Thoracic aorta (tissue), 2 donors: ENCODE results near the gene TTLL11. TPM values are rescaled to one million over a fixed set of nuclear protein-coding genes. Genes with fewer than 3 reads are reported as not detected.
"Not testable (repeated sequence)": the region's sequence is repeated elsewhere in the genome, so short reads cannot be mapped to it uniquely, and the experiment has no call there.

Experiments
- ATAC-seq: fragments of 150-250 bp; one replicate; pipeline ENCODE4 v1.8.0; 2017; ENCODE audit warnings: low read depth; ENCODE audit not compliant: insufficient number of reproducible peaks, low FRiP score
- DNase-seq: peaks from one replicate; pipeline ENCODE4 v3.0.0-alpha.2; 2020; ENCODE audit warnings: low spot score
- H3K27ac ChIP-seq, 2 donors: fragments of 200-600 bp; sonication (generic); 1 replicate in 1 of 2; 2 replicates in 1 of 2; pipeline ENCODE4 v1.5.1; 2016; ENCODE audit warnings: mild to moderate bottlenecking in 2 of 2, moderate library complexity in 2 of 2
- H3K27me3 ChIP-seq: fragments of 200-600 bp; sonication (generic); replicated peaks from 2 replicates; pipeline ENCODE4 v1.6.0; 2016; ENCODE audit warnings: mild to moderate bottlenecking; ENCODE audit not compliant: insufficient read depth
- H3K36me3 ChIP-seq: fragments of 200-600 bp; sonication (generic); one replicate; pipeline ENCODE4 v1.5.1; 2016
- H3K4me1 ChIP-seq, 2 donors: fragments of 200-600 bp; sonication (generic); 1 replicate in 1 of 2; 2 replicates in 1 of 2; pipeline versions ENCODE4 v1.5.1 to v1.6.0; 2016; ENCODE audit warnings: low read depth in 2 of 2, mild to moderate bottlenecking in 1 of 2; ENCODE audit not compliant: control insufficient read depth in 1 of 2
- H3K4me3 ChIP-seq: fragments of 200-600 bp; sonication (generic); 2 replicates; pipeline ENCODE4 v1.5.1; 2016; ENCODE audit warnings: mild to moderate bottlenecking
- H3K9me3 ChIP-seq: fragments of 200-600 bp; sonication (generic); 2 replicates; pipeline ENCODE4 v1.5.1; 2016
- total RNA-seq, 2 donors: library from RNA; depleted of rRNA; stranded (reverse); fragments of >200 nt; gene quantifications; one replicate each; pipeline versions ENCODE4 v1.1.0 to v1.2.3, GENCODE V29; 2016
- TF ChIP-seq, protein P1 (sequence below): fragments of 200-600 bp; sonication (generic); IDR thresholded peaks from one replicate; pipeline ENCODE4 v1.5.1; 2019; ENCODE audit warnings: antibody characterized with exemption

Gene TTLL11
- total RNA-seq, 2 donors from 2014 or later = 25.7 to 31.2 TPM

DNA sequence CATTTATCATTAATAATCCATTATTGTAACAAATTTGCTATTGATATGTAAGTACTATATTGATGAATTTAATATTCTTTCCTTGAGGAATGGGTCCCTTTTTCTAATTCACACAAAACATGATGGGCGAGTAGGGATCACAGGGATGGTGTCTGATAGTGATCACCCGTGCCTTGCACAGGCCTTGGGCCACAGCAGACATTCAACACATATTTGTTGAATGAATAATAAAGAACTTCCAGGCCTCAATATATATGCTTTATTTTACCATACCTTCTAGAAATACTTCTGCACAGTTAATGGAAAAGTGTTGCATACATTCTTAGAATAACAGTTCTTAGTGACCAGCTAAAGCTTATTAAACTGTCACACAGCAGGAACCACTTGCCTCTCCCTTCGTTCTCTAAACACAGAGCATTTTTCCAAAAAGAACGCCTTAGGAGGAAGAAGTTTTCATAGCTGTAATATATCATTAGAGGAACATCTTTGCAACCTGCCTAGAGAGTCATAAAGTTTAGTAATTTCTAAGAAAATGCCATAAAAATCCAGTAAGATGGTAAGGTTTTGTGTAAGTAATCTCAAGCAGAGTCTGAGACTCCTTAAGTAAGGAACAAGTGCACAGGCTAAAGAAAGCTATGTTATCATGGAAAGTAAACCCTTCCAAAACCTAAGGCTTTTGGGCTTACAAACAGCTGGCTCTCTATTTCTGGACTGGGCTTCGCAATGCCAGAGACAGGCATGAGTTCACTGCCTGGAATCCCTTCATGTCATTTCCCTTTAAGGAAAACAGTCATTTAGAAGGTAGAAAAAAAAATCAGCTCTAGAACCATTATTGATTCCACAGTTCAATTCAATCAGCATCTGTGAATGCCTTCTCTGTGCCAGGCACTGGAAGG is 17.7 kb downstream of the TTLL11 start:
- no peaks in the 10 kb centered on the region for H3K36me3 ChIP-seq
- TF ChIP-seq, protein P1, sequence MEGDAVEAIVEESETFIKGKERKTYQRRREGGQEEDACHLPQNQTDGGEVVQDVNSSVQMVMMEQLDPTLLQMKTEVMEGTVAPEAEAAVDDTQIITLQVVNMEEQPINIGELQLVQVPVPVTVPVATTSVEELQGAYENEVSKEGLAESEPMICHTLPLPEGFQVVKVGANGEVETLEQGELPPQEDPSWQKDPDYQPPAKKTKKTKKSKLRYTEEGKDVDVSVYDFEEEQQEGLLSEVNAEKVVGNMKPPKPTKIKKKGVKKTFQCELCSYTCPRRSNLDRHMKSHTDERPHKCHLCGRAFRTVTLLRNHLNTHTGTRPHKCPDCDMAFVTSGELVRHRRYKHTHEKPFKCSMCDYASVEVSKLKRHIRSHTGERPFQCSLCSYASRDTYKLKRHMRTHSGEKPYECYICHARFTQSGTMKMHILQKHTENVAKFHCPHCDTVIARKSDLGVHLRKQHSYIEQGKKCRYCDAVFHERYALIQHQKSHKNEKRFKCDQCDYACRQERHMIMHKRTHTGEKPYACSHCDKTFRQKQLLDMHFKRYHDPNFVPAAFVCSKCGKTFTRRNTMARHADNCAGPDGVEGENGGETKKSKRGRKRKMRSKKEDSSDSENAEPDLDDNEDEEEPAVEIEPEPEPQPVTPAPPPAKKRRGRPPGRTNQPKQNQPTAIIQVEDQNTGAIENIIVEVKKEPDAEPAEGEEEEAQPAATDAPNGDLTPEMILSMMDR = no peak
- ATAC-seq = peak; percentile 75
- H3K9me3 ChIP-seq = peaks cover 7% of the 10 kb centered on the region
- peaks cover 12 to 79% of the 10 kb centered on the region in 2 donors for H3K4me1 ChIP-seq
- no peaks in the 10 kb centered on the region for H3K27me3 ChIP-seq
- H3K27ac ChIP-seq = peak overlapping the region; percentile 85 to 92
- peak overlapping the region; percentile 52 for H3K4me3 ChIP-seq
- no peak for DNase-seq

DNA sequence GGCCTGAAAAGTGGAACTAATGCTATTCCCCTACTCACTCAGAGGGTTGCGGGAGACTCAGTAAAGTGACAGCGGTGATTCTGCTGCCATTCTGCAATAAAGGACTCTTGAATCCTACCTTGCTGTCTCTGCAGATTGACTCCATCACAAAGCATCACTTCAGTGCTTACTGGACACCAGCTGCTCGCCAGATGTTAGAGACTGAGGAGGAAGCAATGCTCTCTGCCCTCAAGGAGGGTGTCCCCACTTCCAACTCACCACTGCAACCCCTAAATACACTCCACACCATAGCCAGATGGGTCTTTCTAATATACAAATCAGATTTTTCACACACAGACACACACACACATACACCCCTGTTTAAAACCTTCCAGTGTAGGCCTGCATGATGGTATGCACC is 21.4 kb downstream of the TTLL11 start:
- Histone ChIP-seq H3K4me1 (peaks cover 4 to 66% of the 10 kb centered on the region in 2 donors), H3K36me3 (no peaks in the 10 kb centered on the region), H3K27ac (peak overlapping the region in 1 of 2 donors; percentile 92), H3K4me3 (no peak overlapping the region), H3K9me3 (no peaks in the 10 kb centered on the region), H3K27me3 (no peaks in the 10 kb centered on the region)
- DNase-seq (no peak), ATAC-seq (no peak)
- TF ChIP-seq, protein P1 = no peak

DNA sequence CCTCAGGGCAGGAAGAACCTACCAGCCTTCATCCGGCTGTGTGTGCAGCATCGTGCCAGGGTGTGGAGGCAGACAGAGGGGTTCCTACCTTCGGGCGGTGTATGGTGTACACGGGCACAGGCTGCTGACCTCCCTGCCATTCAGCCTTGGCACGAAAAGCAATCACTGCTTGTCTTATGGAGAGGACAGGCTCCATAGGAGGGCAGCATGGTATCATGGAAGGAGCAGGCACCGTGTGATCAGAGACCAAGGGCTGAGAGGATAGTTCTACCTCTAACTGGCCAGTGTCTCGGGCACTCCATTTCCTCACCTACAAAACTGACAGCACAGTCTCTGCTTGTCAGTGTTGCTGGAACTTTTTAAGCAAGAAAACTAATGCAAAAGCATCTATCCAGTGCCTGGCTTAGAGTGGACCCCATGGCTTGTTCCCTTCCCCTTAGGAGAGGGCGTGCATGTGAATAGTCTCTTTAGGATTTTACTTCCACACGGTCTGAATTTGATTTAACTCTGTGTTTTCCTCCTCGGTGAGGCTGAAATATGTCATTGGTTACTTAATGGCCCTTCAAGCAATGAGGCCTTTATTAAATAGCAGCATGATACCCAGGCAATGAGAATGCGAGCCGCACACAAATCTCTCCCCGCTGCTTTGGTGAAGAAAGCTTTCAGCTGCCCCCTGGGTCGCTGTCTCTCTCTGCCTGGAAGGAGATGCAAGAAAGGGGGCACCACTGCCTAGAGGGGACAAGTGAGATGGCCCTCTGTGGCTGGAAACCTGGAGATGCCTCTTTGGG is 22.2 kb downstream of the TTLL11 start:
- ATAC-seq (no peak), DNase-seq (no peak)
- Histone ChIP-seq H3K36me3 (no peaks in the 10 kb centered on the region), H3K4me3 (no peak overlapping the region), H3K4me1 (peaks cover 4 to 64% of the 10 kb centered on the region in 2 donors), H3K27ac (no peak overlapping the region), H3K9me3 (no peaks in the 10 kb centered on the region), H3K27me3 (no peaks in the 10 kb centered on the region)
- TF ChIP-seq, protein P1 = no peak

DNA sequence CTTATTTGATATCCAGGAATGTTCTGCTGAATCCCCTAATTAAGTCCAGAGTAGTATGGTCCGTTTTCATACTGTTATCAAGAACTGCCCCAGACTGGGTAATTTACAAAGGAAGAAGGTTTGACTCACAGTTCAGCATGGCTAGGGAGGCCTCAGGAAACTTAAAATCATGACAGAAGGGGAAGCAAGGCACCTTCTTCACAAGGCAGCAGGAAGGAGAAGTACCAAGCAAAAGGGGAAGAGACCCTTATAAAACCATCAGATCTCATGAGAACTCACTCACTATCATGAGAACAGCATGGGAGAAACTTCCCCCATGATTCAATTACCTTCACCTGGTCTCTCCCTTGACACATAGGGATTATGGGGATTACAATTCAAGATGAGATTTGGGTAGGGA is 26.4 kb downstream of the TTLL11 start:
- not testable (repeated sequence) for H3K9me3 ChIP-seq, ATAC-seq, DNase-seq, H3K4me3 ChIP-seq, H3K27me3 ChIP-seq, H3K36me3 ChIP-seq, H3K27ac ChIP-seq
- peaks cover 3 to 46% of the 10 kb centered on the region in 2 donors for H3K4me1 ChIP-seq

DNA sequence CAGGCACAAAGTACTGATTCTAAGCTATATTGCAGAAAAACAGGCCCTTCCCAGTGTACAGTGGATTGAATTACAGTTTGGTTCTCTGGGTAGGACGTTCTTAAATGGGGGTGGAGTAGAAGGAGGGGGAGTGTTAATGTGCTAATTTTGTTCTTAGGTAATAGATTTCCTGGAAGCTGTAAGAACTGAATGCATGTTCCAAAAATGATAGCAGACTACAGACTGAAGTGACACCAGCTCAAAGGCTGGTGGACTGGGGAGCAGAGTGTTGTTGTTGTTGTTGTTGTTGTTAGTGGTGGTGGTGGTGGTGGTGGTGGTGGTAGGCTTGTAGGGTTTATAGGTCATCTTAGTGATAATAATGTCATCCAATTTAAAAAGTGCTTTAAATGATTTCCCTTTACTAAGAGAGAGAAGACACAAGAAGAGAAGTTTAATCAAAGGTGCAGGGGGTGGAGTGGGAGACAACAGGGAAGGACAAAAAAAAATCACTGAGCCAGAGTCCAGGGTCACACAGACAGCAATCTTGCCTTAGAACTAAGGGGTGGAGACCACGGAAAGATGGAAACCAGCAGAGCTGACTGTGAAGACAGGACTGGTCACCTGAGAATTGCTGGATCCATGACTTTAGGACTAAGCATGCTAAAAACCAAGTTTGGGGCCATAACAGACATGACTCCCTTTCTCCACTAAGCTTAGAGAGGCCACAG is 27.0 kb downstream of the TTLL11 start:
- DNase-seq (no peak), ATAC-seq (no peak)
- Histone ChIP-seq H3K9me3 (no peaks in the 10 kb centered on the region), H3K4me3 (no peak overlapping the region), H3K36me3 (no peaks in the 10 kb centered on the region), H3K27ac (no peak overlapping the region), H3K27me3 (no peaks in the 10 kb centered on the region), H3K4me1 (peaks cover 3 to 46% of the 10 kb centered on the region in 2 donors)
- TF ChIP-seq, protein P1 = no peak
